MCF 10A (cell line): ENCODE data around the gene KCTD16. TPM values are rescaled to one million over a fixed set of nuclear protein-coding genes. Genes with fewer than 3 reads are reported as not detected.

ENCODE experiments used
- BruUV-seq: library from RNA; stranded (reverse); fragments of 400-500 nt; replicated peaks from 2 replicates; lab custom pipeline; 2021; lab: Mats Ljungman, UMichigan
- CTCF ChIA-PET: fragments of 300-600 bp; sonication (Branson Sonifier 250); formaldehyde crosslinking; extraction: SDS; loops from one replicate; lab custom pipeline; 2021; ENCODE audit warnings: antibody characterized with exemption, inconsistent platforms; lab: Yijun Ruan, JAX
- POLR2A ChIA-PET: fragments of 300-600, 350-650 bp; sonication (Branson Sonifier 250); formaldehyde crosslinking; extraction: SDS; loops from one replicate; lab custom pipeline; 2020; ENCODE audit warnings: antibody characterized with exemption, inconsistent platforms; lab: Yijun Ruan, JAX
- DNase-seq: peaks from one replicate; pipeline ENCODE4 v3.0.0-alpha.2; 2018; ENCODE audit not compliant: unreplicated experiment
- H3K27ac Mint-ChIP-seq: one replicate; pipeline ENCODE4 v1.8.0; 2022; ENCODE audit warnings: mild to moderate bottlenecking, low read depth, mixed read lengths; ENCODE audit not compliant: unreplicated experiment
- H3K27me3 Mint-ChIP-seq: one replicate; pipeline ENCODE4 v1.8.0; 2022; ENCODE audit warnings: mixed read lengths; ENCODE audit not compliant: insufficient read depth, unreplicated experiment
- H3K36me3 Mint-ChIP-seq: one replicate; pipeline ENCODE4 v1.8.0; 2022; ENCODE audit warnings: mild to moderate bottlenecking, moderate library complexity, mixed read lengths; ENCODE audit not compliant: insufficient read depth, unreplicated experiment
- H3K4me1 Mint-ChIP-seq: one replicate; pipeline ENCODE4 v1.8.0; 2022; ENCODE audit warnings: mixed read lengths; ENCODE audit not compliant: insufficient read depth, unreplicated experiment
- H3K4me3 Mint-ChIP-seq: one replicate; pipeline ENCODE4 v1.8.0; 2022; ENCODE audit warnings: mild to moderate bottlenecking, moderate library complexity, mixed read lengths; ENCODE audit not compliant: unreplicated experiment
- H3K9me3 Mint-ChIP-seq: one replicate; pipeline ENCODE4 v1.8.0; 2022; ENCODE audit warnings: mixed read lengths; ENCODE audit not compliant: unreplicated experiment
- CTCF ChIP-seq: fragments of 200-600 bp; IDR thresholded peaks from one replicate; pipeline ENCODE4 v1.8.0; 2022; ENCODE audit warnings: antibody characterized with exemption, mild to moderate bottlenecking; ENCODE audit not compliant: unreplicated experiment
- intact Hi-C: fragments of 100-400 bp; cut with micrococcal nuclease; formaldehyde crosslinking; loops from 2 replicates; pipeline ENCODE4 v1.14.1; 2022
- total RNA-seq: library from RNA; stranded (reverse); gene quantifications from 2 replicates; pipeline ENCODE4 v1.2.3, GENCODE V29; 2022

KCTD16 gene
- total RNA-seq, 1 experiment from 2014 or later = 0.16 TPM

- intact Hi-C loops = no loop called here
- Mint-ChIP-seq H3K27me3 (no peaks in the 10 kb centered on the region), H3K9me3 (no peaks in the 10 kb centered on the region), H3K4me3 (no peak overlapping the region), H3K36me3 (no peaks in the 10 kb centered on the region), H3K27ac (no peak overlapping the region), H3K4me1 (no peaks in the 10 kb centered on the region)
- no peak for TF ChIP-seq CTCF
- CTCF ChIA-PET = interaction anchor here (0.7 to 1.0 kb wide), 2 partner anchors 178 to 1592 kb away, joined by 3 read pairs; no protein-coding TSS in a partner anchor
- no TSS peak for BruUV-seq
- DNase-seq = no peak
- POLR2A ChIA-PET = interaction anchor here (1.2 kb wide), 1 partner anchor 26 kb away, joined by 3 read pairs; no protein-coding TSS in a partner anchor
Measured at GRCh38 chr5:144295284-144295683, 124.6 kb downstream of the KCTD16 start.

DNA sequence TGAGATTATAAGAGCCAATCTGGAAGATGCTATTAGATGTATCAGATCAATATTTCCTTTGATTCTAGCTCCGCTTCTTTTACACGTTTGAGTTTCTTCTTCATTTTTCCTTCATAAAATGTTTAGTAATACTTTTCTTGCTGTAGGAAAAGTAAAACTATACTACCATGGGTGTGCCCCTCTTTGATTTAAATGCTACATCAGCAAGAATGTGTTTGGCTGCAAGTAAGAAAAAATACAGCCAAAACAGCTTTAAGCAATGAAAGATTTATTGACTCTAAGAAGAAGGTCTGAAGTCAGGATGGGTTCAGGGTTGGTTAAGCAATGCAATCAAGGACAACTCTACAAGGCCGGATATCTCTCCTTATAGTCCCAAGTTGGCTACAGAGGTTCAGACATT lies 126.4 kb downstream of the KCTD16 start:
- CTCF ChIA-PET = interaction anchor here (0.9 kb wide), 1 partner anchor 70 kb away, joined by 4 read pairs; no protein-coding TSS in a partner anchor
- H3K4me1 Mint-ChIP-seq = no peaks in the 10 kb centered on the region
- no peak overlapping the region for H3K4me3 Mint-ChIP-seq
- POLR2A ChIA-PET = interaction anchor here (0.7 kb wide), 1 partner anchor 834 kb away, joined by 3 read pairs; no protein-coding TSS in a partner anchor
- no TSS peak for BruUV-seq
- H3K27me3 Mint-ChIP-seq = no peaks in the 10 kb centered on the region
- H3K9me3 Mint-ChIP-seq = no peaks in the 10 kb centered on the region
- intact Hi-C loops = no loop called here
- no peak for TF ChIP-seq CTCF
- no peaks in the 10 kb centered on the region for H3K36me3 Mint-ChIP-seq
- no peak for DNase-seq
- H3K27ac Mint-ChIP-seq = no peak overlapping the region

DNA sequence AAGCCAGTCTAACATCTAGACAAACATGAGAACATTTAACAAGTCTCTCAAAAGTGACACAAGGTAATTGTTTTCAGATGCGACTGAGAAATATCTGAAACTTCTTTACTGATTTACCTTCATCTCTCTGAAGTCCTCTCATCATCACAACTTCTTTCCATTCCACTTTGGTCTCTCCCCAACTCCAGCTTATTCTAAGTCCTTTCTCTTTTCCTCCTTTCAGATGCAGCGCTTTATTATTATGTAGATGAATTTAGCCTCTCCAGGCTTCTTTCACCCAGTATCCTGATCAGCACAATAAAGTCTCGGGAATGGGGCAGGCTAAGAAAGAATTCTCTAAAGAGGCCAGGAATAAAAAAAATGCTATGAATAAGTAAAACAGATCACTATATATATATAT lies 128.0 kb downstream of the KCTD16 start:
- POLR2A ChIA-PET = interaction anchor here (0.7 kb wide), 1 partner anchor 1311 kb away, joined by 3 read pairs; no protein-coding TSS in a partner anchor

GRCh38 chr5:144304688-144305087 lies 134.0 kb downstream of the KCTD16 start:
- Mint-ChIP-seq H3K27me3 (no peaks in the 10 kb centered on the region), H3K27ac (no peak overlapping the region), H3K4me1 (peaks cover 7% of the 10 kb centered on the region), H3K4me3 (no peak overlapping the region), H3K9me3 (no peaks in the 10 kb centered on the region), H3K36me3 (no peaks in the 10 kb centered on the region)
- POLR2A ChIA-PET = no interaction called here
- DNase-seq = no peak
- intact Hi-C loops = no loop called here
- CTCF ChIA-PET = interaction anchor here (0.7 kb wide), 1 partner anchor 613 kb away, joined by 9 read pairs; no protein-coding TSS in a partner anchor
- TF ChIP-seq CTCF = no peak
- BruUV-seq = no TSS peak

More for the DNA sequence above, 128.0 kb downstream of the KCTD16 start:
- BruUV-seq = no TSS peak
- no peak for DNase-seq
- Mint-ChIP-seq H3K36me3 (no peaks in the 10 kb centered on the region), H3K4me1 (no peaks in the 10 kb centered on the region), H3K27me3 (no peaks in the 10 kb centered on the region), H3K27ac (no peak overlapping the region), H3K4me3 (no peak overlapping the region), H3K9me3 (no peaks in the 10 kb centered on the region)
- CTCF ChIA-PET = interaction anchor here (0.6 kb wide), 2 partner anchors 24 to 1232 kb away, joined by 4 read pairs; no protein-coding TSS in a partner anchor
- intact Hi-C loops = no loop called here
- TF ChIP-seq CTCF = no peak
